HEK293 (cell line): ENCODE results near the gene MED20.

Experiments used
- FEZF1 ChIP-seq: fragments of 450-650 bp; formaldehyde crosslinking; IDR thresholded peaks from 2 replicates; pipeline ENCODE4 v1.5.1; 2016; ENCODE audit warnings: missing biosample characterization, missing genetic modification characterization
- KLF1 ChIP-seq: fragments of 450-650 bp; formaldehyde crosslinking; IDR thresholded peaks from 2 replicates; pipeline ENCODE4 v1.5.1; 2016; ENCODE audit warnings: missing biosample characterization, missing genetic modification characterization
- KLF8 ChIP-seq: fragments of 450-650 bp; formaldehyde crosslinking; IDR thresholded peaks from 2 replicates; pipeline ENCODE4 v1.5.1; 2016; ENCODE audit warnings: missing biosample characterization, missing genetic modification characterization
- OVOL3 ChIP-seq: fragments of 450-650 bp; formaldehyde crosslinking; IDR thresholded peaks from 2 replicates; pipeline ENCODE4 v1.5.1; 2016; ENCODE audit warnings: missing biosample characterization, missing genetic modification characterization
- PBX3 ChIP-seq: sonication (generic); formaldehyde crosslinking; IDR thresholded peaks from 2 replicates; pipeline ENCODE4 v1.8.1; 2022; ENCODE audit warnings: mild to moderate bottlenecking, moderate library complexity, missing genetic modification reagents
- PRDM1 ChIP-seq: fragments of 450-650 bp; formaldehyde crosslinking; IDR thresholded peaks from 2 replicates; pipeline ENCODE4; 2016; ENCODE audit warnings: missing biosample characterization, missing genetic modification characterization
- REPIN1 ChIP-seq: fragments of 450-650 bp; formaldehyde crosslinking; IDR thresholded peaks from 2 replicates; pipeline ENCODE4 v1.5.1; 2017; ENCODE audit warnings: missing biosample characterization, missing genetic modification characterization, low read depth
- SETDB1 ChIP-seq: IDR thresholded peaks from one replicate; pipeline ENCODE4 v1.6.1; 2017; ENCODE audit warnings: mild to moderate bottlenecking, low read length, moderate library complexity, mixed read lengths; ENCODE audit not compliant: insufficient read length
- SP2 ChIP-seq: fragments of 450-650 bp; formaldehyde crosslinking; IDR thresholded peaks from 2 replicates; pipeline ENCODE4 v1.5.1; 2016; ENCODE audit warnings: missing biosample characterization, missing genetic modification characterization
- ZBTB21 ChIP-seq: fragments of 450-650 bp; formaldehyde crosslinking; IDR thresholded peaks from 2 replicates; pipeline ENCODE4 v1.5.1; 2017; ENCODE audit warnings: missing biosample characterization, missing genetic modification characterization
- ZBTB48 ChIP-seq: fragments of 450-650 bp; formaldehyde crosslinking; IDR thresholded peaks from 2 replicates; pipeline ENCODE4 v1.5.1; 2016; ENCODE audit warnings: missing biosample characterization, missing genetic modification characterization
- ZFP37 ChIP-seq: fragments of 450-650 bp; formaldehyde crosslinking; IDR thresholded peaks from 2 replicates; pipeline ENCODE4 v1.5.1; 2016; ENCODE audit warnings: missing biosample characterization, missing genetic modification characterization
- ZNF10 ChIP-seq: fragments of 450-650 bp; formaldehyde crosslinking; IDR thresholded peaks from 2 replicates; pipeline ENCODE4 v1.5.1; 2017; ENCODE audit warnings: missing biosample characterization, missing genetic modification characterization
- ZNF16 ChIP-seq: fragments of 450-650 bp; formaldehyde crosslinking; IDR thresholded peaks from 2 replicates; pipeline ENCODE4 v1.5.1; 2016; ENCODE audit warnings: low read depth, missing biosample characterization, missing genetic modification characterization
- ZNF174 ChIP-seq: fragments of 450-650 bp; formaldehyde crosslinking; IDR thresholded peaks from 2 replicates; pipeline ENCODE4 v1.5.0; 2017; ENCODE audit warnings: missing biosample characterization, mild to moderate bottlenecking, missing genetic modification characterization
- ZNF184 ChIP-seq: fragments of 450-650 bp; IDR thresholded peaks from 2 replicates; pipeline ENCODE4 v1.5.1; 2018; ENCODE audit warnings: missing biosample characterization, mild to moderate bottlenecking, missing genetic modification characterization
- ZNF202 ChIP-seq: fragments of 450-650 bp; formaldehyde crosslinking; IDR thresholded peaks from 2 replicates; pipeline ENCODE4 v1.5.1; 2016; ENCODE audit warnings: missing biosample characterization, missing genetic modification characterization, borderline replicate concordance
- ZNF239 ChIP-seq: fragments of 450-650 bp; formaldehyde crosslinking; IDR thresholded peaks from 2 replicates; pipeline ENCODE4 v1.5.1; 2016; ENCODE audit warnings: missing biosample characterization, missing genetic modification characterization
- ZNF37A ChIP-seq: fragments of 450-650 bp; IDR thresholded peaks from 2 replicates; pipeline ENCODE4 v1.5.1; 2018; ENCODE audit warnings: missing biosample characterization, missing genetic modification characterization
- ZNF529 ChIP-seq: fragments of 450-650 bp; formaldehyde crosslinking; IDR thresholded peaks from 2 replicates; pipeline ENCODE4 v1.5.1; 2017; ENCODE audit warnings: missing genetic modification characterization, missing biosample characterization; ENCODE audit not compliant: insufficient replicate concordance
- ZNF530 ChIP-seq: fragments of 450-650 bp; formaldehyde crosslinking; IDR thresholded peaks from 2 replicates; pipeline ENCODE4 v1.5.1; 2016; ENCODE audit warnings: low read depth, missing biosample characterization, missing genetic modification characterization
- ZNF555 ChIP-seq: fragments of 450-650 bp; formaldehyde crosslinking; conservative IDR thresholded peaks from 2 replicates; pipeline ENCODE4 v1.5.1; 2017; ENCODE audit warnings: missing biosample characterization, mild to moderate bottlenecking, missing genetic modification characterization, inconsistent platforms
- ZNF561 ChIP-seq: fragments of 450-650 bp; IDR thresholded peaks from 2 replicates; pipeline ENCODE4 v1.5.1; 2018; ENCODE audit warnings: missing biosample characterization, missing genetic modification characterization, borderline replicate concordance
- ZNF585B ChIP-seq: fragments of 450-650 bp; formaldehyde crosslinking; IDR thresholded peaks from 2 replicates; pipeline ENCODE4 v1.5.1; 2016; ENCODE audit warnings: missing biosample characterization, missing genetic modification characterization
- ZNF610 ChIP-seq: fragments of 450-650 bp; formaldehyde crosslinking; IDR thresholded peaks from 2 replicates; pipeline ENCODE4 v1.5.1; 2016; ENCODE audit warnings: missing biosample characterization, missing genetic modification characterization, borderline replicate concordance
- ZNF626 ChIP-seq: fragments of 450-650 bp; sonication (Bioruptor Pico); formaldehyde crosslinking; IDR thresholded peaks from 2 replicates; pipeline ENCODE4 v1.5.1; 2018; ENCODE audit warnings: missing biosample characterization, missing genetic modification characterization, inconsistent platforms
- ZNF670 ChIP-seq: fragments of 450-650 bp; formaldehyde crosslinking; IDR thresholded peaks from 2 replicates; pipeline ENCODE4 v1.5.1; 2016; ENCODE audit warnings: missing biosample characterization, missing genetic modification characterization, low read depth
- ZNF701 ChIP-seq: fragments of 450-650 bp; formaldehyde crosslinking; IDR thresholded peaks from 2 replicates; pipeline ENCODE4 v1.5.1; 2016; ENCODE audit warnings: missing biosample characterization, missing genetic modification characterization
- ZNF785 ChIP-seq: fragments of 450-650 bp; formaldehyde crosslinking; IDR thresholded peaks from 2 replicates; pipeline ENCODE4 v1.5.1; 2016; ENCODE audit warnings: missing biosample characterization, missing genetic modification characterization
- ZNF830 ChIP-seq: fragments of 450-650 bp; IDR thresholded peaks from 2 replicates; pipeline ENCODE4 v1.5.0; 2018; ENCODE audit warnings: missing biosample characterization, missing genetic modification characterization, low read depth, mild to moderate bottlenecking, moderate library complexity
- TF ChIP-seq, protein P1 (sequence below): fragments of 450-650 bp; formaldehyde crosslinking; IDR thresholded peaks from 2 replicates; pipeline ENCODE4 v1.5.1; 2016; ENCODE audit warnings: missing biosample characterization, missing genetic modification characterization
- TF ChIP-seq, protein P2 (sequence below): fragments of 450-650 bp; formaldehyde crosslinking; IDR thresholded peaks from 2 replicates; pipeline ENCODE4 v1.5.1; 2016; ENCODE audit warnings: missing biosample characterization, missing genetic modification characterization
- TF ChIP-seq, protein P3 (sequence below): fragments of 450-650 bp; formaldehyde crosslinking; IDR thresholded peaks from 2 replicates; pipeline ENCODE4 v1.5.1; 2016; ENCODE audit warnings: missing biosample characterization, missing genetic modification characterization
- TF ChIP-seq, protein P4 (sequence below): fragments of 450-650 bp; formaldehyde crosslinking; IDR thresholded peaks from 2 replicates; pipeline ENCODE4 v1.5.1; 2016; ENCODE audit warnings: missing biosample characterization, missing genetic modification characterization

Gene MED20

GRCh38 chr6:41895300-41896233, 25.4 kb downstream of the MED20 start, which contains the start of gene USP49 (continued):
- no peak for TF ChIP-seq ZNF785 (tag by site-specific recombination)
- peak; percentile 30; the same call in 1 of the 2 replicates for TF ChIP-seq KLF8 (tag by site-specific recombination)
- TF ChIP-seq SETDB1, result no peak
- TF ChIP-seq ZNF530 (tag by site-specific recombination), result no peak
- no peak for TF ChIP-seq ZNF610
- TF ChIP-seq ZNF529 (tag by site-specific recombination), result no peak
- TF ChIP-seq ZBTB21 (tag by site-specific recombination), result no peak
- 0 out of 2 replicates have a peak, but pooled peaks have one; percentile 7 for TF ChIP-seq ZNF184
- TF ChIP-seq ZNF585B (tag by site-specific recombination), result no peak
- peak; percentile 75 for TF ChIP-seq SP2
- 0 out of 2 replicates have a peak, but pooled peaks have one; percentile 24 for TF ChIP-seq ZNF10 (tag by site-specific recombination)
- TF ChIP-seq ZNF701 (tag by site-specific recombination), result no peak
- TF ChIP-seq, protein P1, sequence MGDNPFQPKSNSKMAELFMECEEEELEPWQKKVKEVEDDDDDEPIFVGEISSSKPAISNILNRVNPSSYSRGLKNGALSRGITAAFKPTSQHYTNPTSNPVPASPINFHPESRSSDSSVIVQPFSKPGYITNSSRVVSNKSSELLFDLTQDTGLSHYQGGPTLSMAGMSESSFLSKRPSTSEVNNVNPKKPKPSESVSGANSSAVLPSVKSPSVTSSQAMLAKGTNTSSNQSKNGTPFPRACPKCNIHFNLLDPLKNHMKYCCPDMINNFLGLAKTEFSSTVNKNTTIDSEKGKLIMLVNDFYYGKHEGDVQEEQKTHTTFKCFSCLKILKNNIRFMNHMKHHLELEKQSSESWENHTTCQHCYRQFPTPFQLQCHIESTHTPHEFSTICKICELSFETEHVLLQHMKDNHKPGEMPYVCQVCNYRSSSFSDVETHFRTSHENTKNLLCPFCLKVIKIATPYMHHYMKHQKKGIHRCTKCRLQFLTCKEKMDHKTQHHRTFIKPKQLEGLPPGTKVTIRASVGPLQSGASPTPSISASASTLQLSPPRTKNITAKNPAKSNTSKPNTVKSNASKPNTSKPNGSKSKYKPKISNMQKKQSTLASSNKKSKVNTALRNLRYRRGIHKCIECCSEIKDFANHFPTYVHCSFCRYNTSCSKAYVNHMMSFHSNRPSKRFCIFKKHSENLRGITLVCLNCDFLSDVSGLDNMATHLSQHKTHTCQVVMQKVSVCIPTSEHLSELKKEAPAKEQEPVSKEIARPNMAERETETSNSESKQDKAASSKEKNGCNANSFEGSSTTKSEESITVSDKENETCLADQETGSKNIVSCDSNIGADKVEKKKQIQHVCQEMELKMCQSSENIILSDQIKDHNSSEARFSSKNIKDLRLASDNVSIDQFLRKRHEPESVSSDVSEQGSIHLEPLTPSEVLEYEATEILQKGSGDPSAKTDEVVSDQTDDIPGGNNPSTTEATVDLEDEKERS (tag by site-specific recombination), result no peak
- TF ChIP-seq, protein P2, sequence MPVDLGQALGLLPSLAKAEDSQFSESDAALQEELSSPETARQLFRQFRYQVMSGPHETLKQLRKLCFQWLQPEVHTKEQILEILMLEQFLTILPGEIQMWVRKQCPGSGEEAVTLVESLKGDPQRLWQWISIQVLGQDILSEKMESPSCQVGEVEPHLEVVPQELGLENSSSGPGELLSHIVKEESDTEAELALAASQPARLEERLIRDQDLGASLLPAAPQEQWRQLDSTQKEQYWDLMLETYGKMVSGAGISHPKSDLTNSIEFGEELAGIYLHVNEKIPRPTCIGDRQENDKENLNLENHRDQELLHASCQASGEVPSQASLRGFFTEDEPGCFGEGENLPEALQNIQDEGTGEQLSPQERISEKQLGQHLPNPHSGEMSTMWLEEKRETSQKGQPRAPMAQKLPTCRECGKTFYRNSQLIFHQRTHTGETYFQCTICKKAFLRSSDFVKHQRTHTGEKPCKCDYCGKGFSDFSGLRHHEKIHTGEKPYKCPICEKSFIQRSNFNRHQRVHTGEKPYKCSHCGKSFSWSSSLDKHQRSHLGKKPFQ (tag by site-specific recombination), result no peak
- no peak for TF ChIP-seq ZNF202 (tag by site-specific recombination)
- TF ChIP-seq, protein P3, sequence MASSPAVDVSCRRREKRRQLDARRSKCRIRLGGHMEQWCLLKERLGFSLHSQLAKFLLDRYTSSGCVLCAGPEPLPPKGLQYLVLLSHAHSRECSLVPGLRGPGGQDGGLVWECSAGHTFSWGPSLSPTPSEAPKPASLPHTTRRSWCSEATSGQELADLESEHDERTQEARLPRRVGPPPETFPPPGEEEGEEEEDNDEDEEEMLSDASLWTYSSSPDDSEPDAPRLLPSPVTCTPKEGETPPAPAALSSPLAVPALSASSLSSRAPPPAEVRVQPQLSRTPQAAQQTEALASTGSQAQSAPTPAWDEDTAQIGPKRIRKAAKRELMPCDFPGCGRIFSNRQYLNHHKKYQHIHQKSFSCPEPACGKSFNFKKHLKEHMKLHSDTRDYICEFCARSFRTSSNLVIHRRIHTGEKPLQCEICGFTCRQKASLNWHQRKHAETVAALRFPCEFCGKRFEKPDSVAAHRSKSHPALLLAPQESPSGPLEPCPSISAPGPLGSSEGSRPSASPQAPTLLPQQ, result 0 out of 2 replicates have a peak, but pooled peaks have one; percentile 47
- TF ChIP-seq ZNF555 (tag by site-specific recombination), result no peak
- TF ChIP-seq ZNF830 (tag by site-specific recombination), result no peak
- TF ChIP-seq ZNF174 (tag by site-specific recombination), result no peak
- no peak for TF ChIP-seq ZNF239 (tag by site-specific recombination)
- no peak for TF ChIP-seq PBX3 (CRISPR knock-in tag)
- no peak for TF ChIP-seq FEZF1 (tag by site-specific recombination)
- TF ChIP-seq PRDM1 (tag by site-specific recombination), result no peak
- 0 out of 2 replicates have a peak, but pooled peaks have one; percentile 34 for TF ChIP-seq ZBTB48 (tag by site-specific recombination)
- TF ChIP-seq REPIN1 (tag by site-specific recombination), result no peak
- TF ChIP-seq ZNF670, result no peak
- no peak for TF ChIP-seq ZNF37A (tag by site-specific recombination)
- no peak for TF ChIP-seq ZNF626
- no peak for TF ChIP-seq ZNF16 (tag by site-specific recombination)
- TF ChIP-seq KLF1 (tag by site-specific recombination), result no peak
- TF ChIP-seq ZNF561 (tag by site-specific recombination), result 0 out of 2 replicates have a peak, but pooled peaks have one; percentile 25
- TF ChIP-seq OVOL3 (tag by site-specific recombination), result no peak
- TF ChIP-seq ZFP37 (tag by site-specific recombination), result no peak
- TF ChIP-seq, protein P4, sequence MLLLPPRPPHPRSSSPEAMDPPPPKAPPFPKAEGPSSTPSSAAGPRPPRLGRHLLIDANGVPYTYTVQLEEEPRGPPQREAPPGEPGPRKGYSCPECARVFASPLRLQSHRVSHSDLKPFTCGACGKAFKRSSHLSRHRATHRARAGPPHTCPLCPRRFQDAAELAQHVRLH (tag by site-specific recombination), result peak; percentile 72
